GM12865 (cell line): ENCODE data around the gene EDC4.

ENCODE experiments used
- DNase-seq: peaks from one replicate; pipeline ENCODE4 v3.0.0; 2010; ENCODE audit warnings: low read depth
- H3K4me3 ChIP-seq: 2 replicates; pipeline ENCODE4 v1.5.1; 2011; ENCODE audit warnings: mild to moderate bottlenecking, low read depth, low read length, control low read depth
- CTCF ChIP-seq: IDR thresholded peaks from 2 replicates; pipeline ENCODE4 v1.5.1; 2011; ENCODE audit warnings: low read length, control low read depth, low read depth, inconsistent platforms; ENCODE audit not compliant: insufficient read depth; ENCODE audit errors: missing control alignments

EDC4 gene

GRCh38 chr16:67919622-67920221, 46.9 kb downstream of the EDC4 start:
- no peak overlapping the region for H3K4me3 ChIP-seq
- TF ChIP-seq CTCF, result no peak
- no peak for DNase-seq

GRCh38 chr16:67922221-67922620, 49.4 kb downstream of the EDC4 start:
- DNase-seq, result no peak
- H3K4me3 ChIP-seq, result no peak overlapping the region
- no peak for TF ChIP-seq CTCF

GRCh38 chr16:67922740-67923139, 49.9 kb downstream of the EDC4 start:
- no peak for TF ChIP-seq CTCF
- no peak for DNase-seq
- H3K4me3 ChIP-seq, result no peak overlapping the region

- no peak for DNase-seq
- no peak overlapping the region for H3K4me3 ChIP-seq
- TF ChIP-seq CTCF, result no peak
These were observed 50.7 kb downstream of the EDC4 start for GRCh38 chr16:67923414-67924116.

GRCh38 chr16:67924140-67924906, 51.5 kb downstream of the EDC4 start:
- TF ChIP-seq CTCF, result no peak
- H3K4me3 ChIP-seq, result no peak overlapping the region
- DNase-seq, result no peak

- no peak overlapping the region for H3K4me3 ChIP-seq
- no peak for DNase-seq
- no peak for TF ChIP-seq CTCF
These were observed 53.4 kb downstream of the EDC4 start for GRCh38 chr16:67926181-67926750.
